IMR-90 (cell line): ENCODE measurements around the gene DCAF6. TPM values are rescaled to one million over a fixed set of nuclear protein-coding genes. Genes with fewer than 3 reads are reported as not detected.

ENCODE experiments used
- ATAC-seq: fragments of 200-7000 bp; cut with Tn5 transposase; 2 replicates; pipeline ENCODE4 v1.9.1; 2020; ENCODE audit warnings: low read depth, mild to moderate bottlenecking, moderate library complexity
- BruUV-seq: library from RNA; stranded (reverse); fragments of 400-500 nt; replicated peaks from 2 replicates; lab custom pipeline; 2021; lab: Mats Ljungman, UMichigan
- CTCF ChIA-PET: fragments of 300-600 bp; formaldehyde crosslinking; extraction: SDS; loops from one replicate; lab custom pipeline; 2021; ENCODE audit warnings: antibody characterized with exemption; lab: Yijun Ruan, JAX
- POLR2A ChIA-PET: fragments of 300-600 bp; sonication (Branson Sonifier 250); formaldehyde crosslinking; loops from one replicate; lab custom pipeline; 2022; ENCODE audit warnings: antibody characterized with exemption; ENCODE audit not compliant: unreplicated experiment; lab: Charles Lee
- DNase-seq: peaks from one replicate; pipeline ENCODE4 v3.0.0; 2013
- H2AFZ ChIP-seq: replicated peaks from 2 replicates; pipeline ENCODE3; 2013; ENCODE audit warnings: low read length, mild to moderate bottlenecking; ENCODE audit not compliant: poor library complexity
- H2AK5ac ChIP-seq: 2 replicates; pipeline ENCODE4 v1.6.1; 2013; ENCODE audit warnings: low read depth, low read length, inconsistent platforms
- H2AK9ac ChIP-seq: replicated peaks from 2 replicates; pipeline ENCODE3; 2013; ENCODE audit warnings: mild to moderate bottlenecking, low read depth, low read length, moderate library complexity; ENCODE audit not compliant: poor library complexity
- H2BK120ac ChIP-seq: 2 replicates; pipeline ENCODE4 v1.6.1; 2013; ENCODE audit warnings: low read depth, low read length, inconsistent platforms
- H2BK15ac ChIP-seq: 3 replicates; pipeline ENCODE4 v1.6.1; 2013; ENCODE audit warnings: low read depth, low read length, inconsistent platforms
- H2BK20ac ChIP-seq: 2 replicates; pipeline ENCODE4 v1.6.1; 2013; ENCODE audit warnings: low read depth, mild to moderate bottlenecking, inconsistent platforms, low read length, moderate library complexity
- H2BK5ac ChIP-seq: 2 replicates; pipeline ENCODE4 v1.6.1; 2013; ENCODE audit warnings: mild to moderate bottlenecking, low read depth, low read length, inconsistent platforms; ENCODE audit not compliant: poor library complexity, severe bottlenecking
- H3K14ac ChIP-seq: replicated peaks from 2 replicates; pipeline ENCODE4 v1.6.1; 2013; ENCODE audit warnings: low read depth, low read length, inconsistent platforms
- H3K18ac ChIP-seq: 2 replicates; pipeline ENCODE4 v1.6.1; 2013; ENCODE audit warnings: low read depth, low read length, control low read depth
- H3K23ac ChIP-seq: 2 replicates; pipeline ENCODE4 v1.6.1; 2013; ENCODE audit warnings: low read depth, low read length, inconsistent platforms
- H3K27ac ChIP-seq: 2 replicates; pipeline ENCODE4 v1.5.1; 2013; ENCODE audit warnings: mild to moderate bottlenecking, control low read depth, low read length; ENCODE audit not compliant: insufficient read depth
- H3K27me3 ChIP-seq: 2 replicates; pipeline ENCODE4 v1.6.1; 2013; ENCODE audit warnings: low read length; ENCODE audit not compliant: control insufficient read depth, insufficient read depth
- H3K36me3 ChIP-seq: 2 replicates; pipeline ENCODE4 v1.6.1; 2013; ENCODE audit warnings: low read length, mixed read lengths; ENCODE audit not compliant: control insufficient read depth, insufficient read depth
- H3K4ac ChIP-seq: 2 replicates; pipeline ENCODE4 v1.6.1; 2013; ENCODE audit warnings: low read depth, low read length, inconsistent platforms
- H3K4me1 ChIP-seq: 2 replicates; pipeline ENCODE4 v1.6.1; 2013; ENCODE audit warnings: low read length, mixed read lengths; ENCODE audit not compliant: control insufficient read depth, insufficient read depth
- H3K4me2 ChIP-seq: 2 replicates; pipeline ENCODE4 v1.6.1; 2013; ENCODE audit warnings: low read depth, mild to moderate bottlenecking, control low read depth, low read length, moderate library complexity
- H3K4me3 ChIP-seq: 2 replicates; pipeline ENCODE4 v1.5.1; 2013; ENCODE audit warnings: low read depth, mild to moderate bottlenecking, control low read depth, low read length, moderate library complexity; ENCODE audit not compliant: insufficient read depth
- H3K56ac ChIP-seq: 2 replicates; pipeline ENCODE4 v1.6.1; 2013; ENCODE audit warnings: low read length, inconsistent platforms; ENCODE audit not compliant: insufficient read depth; ENCODE audit errors: extremely low read depth
- H3K79me1 ChIP-seq, 2 experiments: 2 replicates each; pipeline ENCODE4 v1.6.1; 2013; ENCODE audit warnings: low read length in 2 of 2, inconsistent platforms in 1 of 2, low read depth in 1 of 2
- H3K9ac ChIP-seq: 2 replicates; pipeline ENCODE4 v1.6.1; 2013; ENCODE audit warnings: low read depth, low read length, control low read depth
- H3K9me1 ChIP-seq: 2 replicates; pipeline ENCODE4 v1.6.1; 2013; ENCODE audit warnings: low read length, inconsistent platforms; ENCODE audit not compliant: insufficient read depth
- H3K9me3 ChIP-seq: 2 replicates; pipeline ENCODE4 v1.6.1; 2013; ENCODE audit warnings: low read length; ENCODE audit not compliant: control insufficient read depth, insufficient read depth
- H4K20me1 ChIP-seq: 2 replicates; pipeline ENCODE4 v1.6.1; 2013; ENCODE audit warnings: low read length, inconsistent platforms; ENCODE audit not compliant: insufficient read depth
- H4K5ac ChIP-seq: 2 replicates; pipeline ENCODE4 v1.6.1; 2013; ENCODE audit warnings: mild to moderate bottlenecking, low read depth, low read length, control low read depth
- H4K8ac ChIP-seq, 2 experiments: 2 replicates each; pipeline ENCODE4 v1.6.1; 2013; ENCODE audit warnings: low read depth in 2 of 2, low read length in 2 of 2, control low read depth in 1 of 2, inconsistent platforms in 1 of 2
- H4K91ac ChIP-seq: 2 replicates; pipeline ENCODE4 v1.6.1; 2013; ENCODE audit warnings: low read depth, low read length, inconsistent platforms; ENCODE audit not compliant: insufficient read depth
- BHLHE40 ChIP-seq: fragments of 150-350 bp; IDR thresholded peaks from 2 replicates; pipeline ENCODE4 v1.6.1; 2016; ENCODE audit warnings: mild to moderate bottlenecking, low read depth, low read length
- CEBPB ChIP-seq: IDR thresholded peaks from 2 replicates; pipeline ENCODE4 v1.6.1; 2012; ENCODE audit warnings: low read depth, low read length, improper control_type of control experiment
- MAFK ChIP-seq: IDR thresholded peaks from 2 replicates; pipeline ENCODE4 v1.6.1; 2012; ENCODE audit warnings: low read depth, low read length, improper control_type of control experiment
- POLR2A ChIP-seq: IDR thresholded peaks from 2 replicates; pipeline ENCODE4 v1.6.1; 2012; ENCODE audit warnings: mild to moderate bottlenecking, low read depth, low read length
- RAD21 ChIP-seq: IDR thresholded peaks from 2 replicates; pipeline ENCODE4 v1.6.1; 2012; ENCODE audit warnings: low read length, improper control_type of control experiment
- RCOR1 ChIP-seq: IDR thresholded peaks from 2 replicates; pipeline ENCODE4 v1.6.1; 2012; ENCODE audit warnings: mild to moderate bottlenecking, low read length, improper control_type of control experiment; ENCODE audit not compliant: insufficient replicate concordance
- WGBS, 2 experiments: methylation state at CpG; one replicate each; pipeline versions ENCODE4 v1.1.5 to v1.1.7; 2013; ENCODE audit warnings: missing lambda C conversion rate in 2 of 2; ENCODE audit not compliant: insufficient read length in 1 of 2; ENCODE audit errors: extremely low coverage in 2 of 2; 5-methylcytosine and 5-hydroxymethylcytosine counted together
- dilution Hi-C: fragments of 300-500 bp; cut with HindIII; formaldehyde crosslinking; loops from one replicate; pipeline ENCODE4 v1.14.3; 2018; ENCODE audit warnings: low sequenced_read_pairs; ENCODE audit not compliant: unreplicated experiment
- in situ Hi-C: fragments of 300-500 bp; cut with MboI; formaldehyde crosslinking; loops from 3 replicates; pipeline ENCODE4 v1.14.3; 2019; ENCODE audit warnings: low sequenced_read_pairs, inconsistent platforms, mixed read lengths
- intact Hi-C: fragments of 100-400 bp; cut with micrococcal nuclease; formaldehyde crosslinking; loops from 2 replicates; pipeline ENCODE4 v1.10.0; 2022
- polyA plus RNA-seq, 3 experiments: library from polyadenylated mRNA; depleted of rRNA; stranded (reverse); fragments of >200 nt; gene quantifications; 2 replicates each; pipeline ENCODE4 v1.2.3, GENCODE V29; 2012; ENCODE audit warnings: low replicate concordance in 1 of 3
- total RNA-seq: library from RNA; depleted of rRNA; stranded (reverse); fragments of >200 nt; gene quantifications from 2 replicates; pipeline ENCODE4 v1.2.3, GENCODE V29; 2012
- TF ChIP-seq, protein P1 (sequence below): conservative IDR thresholded peaks from 2 replicates; pipeline ENCODE4 v1.5.1; 2012; ENCODE audit warnings: mild to moderate bottlenecking, low read depth, low read length, improper control_type of control experiment
- TF ChIP-seq, protein P2 (sequence below): fragments of 150-350 bp; IDR thresholded peaks from 2 replicates; pipeline ENCODE4 v1.6.1; 2017; ENCODE audit warnings: mild to moderate bottlenecking, antibody characterized with exemption, low read length, low read depth

Gene DCAF6
- total and polyA plus RNA-seq, 2 of the 4 experiments (the other 2 are of a cell fraction): 60.4 to 88.7 TPM

DNA sequence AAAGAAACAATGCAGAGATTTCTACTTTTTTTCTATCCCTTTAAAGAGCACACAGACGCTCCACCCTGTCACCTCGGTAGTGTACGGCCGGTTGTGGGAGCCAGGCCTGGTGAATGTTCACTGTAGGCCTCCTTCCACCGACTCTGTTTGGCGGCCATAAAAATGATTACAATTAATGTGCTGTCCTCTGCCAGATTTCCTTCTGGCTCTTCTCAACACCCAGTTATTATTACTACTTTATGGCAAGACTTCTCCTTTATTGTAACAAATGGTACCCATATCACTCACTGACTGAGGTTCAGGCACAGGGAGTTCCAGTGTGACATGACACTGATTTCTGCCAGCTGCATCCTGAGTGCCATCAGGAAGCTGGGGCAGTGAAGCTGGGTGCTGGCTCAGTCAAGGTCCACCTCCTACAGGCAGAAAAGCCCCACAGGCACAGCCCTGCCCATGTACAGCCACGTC is 162.9 kb downstream of the DCAF6 start:
- no peak overlapping the region for H2AFZ ChIP-seq
- no peak overlapping the region for H4K91ac ChIP-seq
- H4K8ac ChIP-seq: no peak overlapping the region
- H4K5ac ChIP-seq: no peak overlapping the region
- no peaks in the 10 kb centered on the region; a peak in 1 of 4 replicates for H3K79me1 ChIP-seq
- TF ChIP-seq, protein P1, sequence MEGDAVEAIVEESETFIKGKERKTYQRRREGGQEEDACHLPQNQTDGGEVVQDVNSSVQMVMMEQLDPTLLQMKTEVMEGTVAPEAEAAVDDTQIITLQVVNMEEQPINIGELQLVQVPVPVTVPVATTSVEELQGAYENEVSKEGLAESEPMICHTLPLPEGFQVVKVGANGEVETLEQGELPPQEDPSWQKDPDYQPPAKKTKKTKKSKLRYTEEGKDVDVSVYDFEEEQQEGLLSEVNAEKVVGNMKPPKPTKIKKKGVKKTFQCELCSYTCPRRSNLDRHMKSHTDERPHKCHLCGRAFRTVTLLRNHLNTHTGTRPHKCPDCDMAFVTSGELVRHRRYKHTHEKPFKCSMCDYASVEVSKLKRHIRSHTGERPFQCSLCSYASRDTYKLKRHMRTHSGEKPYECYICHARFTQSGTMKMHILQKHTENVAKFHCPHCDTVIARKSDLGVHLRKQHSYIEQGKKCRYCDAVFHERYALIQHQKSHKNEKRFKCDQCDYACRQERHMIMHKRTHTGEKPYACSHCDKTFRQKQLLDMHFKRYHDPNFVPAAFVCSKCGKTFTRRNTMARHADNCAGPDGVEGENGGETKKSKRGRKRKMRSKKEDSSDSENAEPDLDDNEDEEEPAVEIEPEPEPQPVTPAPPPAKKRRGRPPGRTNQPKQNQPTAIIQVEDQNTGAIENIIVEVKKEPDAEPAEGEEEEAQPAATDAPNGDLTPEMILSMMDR: no peak
- TF ChIP-seq RAD21 (no peak), CEBPB (no peak), POLR2A (no peak), MAFK (no peak), BHLHE40 (no peak), RCOR1 (no peak)
- TF ChIP-seq, protein P2, sequence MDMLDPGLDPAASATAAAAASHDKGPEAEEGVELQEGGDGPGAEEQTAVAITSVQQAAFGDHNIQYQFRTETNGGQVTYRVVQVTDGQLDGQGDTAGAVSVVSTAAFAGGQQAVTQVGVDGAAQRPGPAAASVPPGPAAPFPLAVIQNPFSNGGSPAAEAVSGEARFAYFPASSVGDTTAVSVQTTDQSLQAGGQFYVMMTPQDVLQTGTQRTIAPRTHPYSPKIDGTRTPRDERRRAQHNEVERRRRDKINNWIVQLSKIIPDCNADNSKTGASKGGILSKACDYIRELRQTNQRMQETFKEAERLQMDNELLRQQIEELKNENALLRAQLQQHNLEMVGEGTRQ: no peak
- H3K9ac ChIP-seq: no peak overlapping the region
- no peak overlapping the region for H3K23ac ChIP-seq
- H3K27me3 ChIP-seq: no peaks in the 10 kb centered on the region
- no peaks in the 10 kb centered on the region for H3K9me3 ChIP-seq
- ATAC-seq: no peak
- POLR2A ChIA-PET: no interaction called here
- no peak overlapping the region for H3K18ac ChIP-seq
- dilution Hi-C loops: no loop called here
- H4K20me1 ChIP-seq: no peaks in the 10 kb centered on the region
- no peak overlapping the region for H3K4me2 ChIP-seq
- WGBS, 2 experiments: 40% methylated on average over 3 of the region's 7 CpGs; no CpG with 5 or more reads in 1 of the 2 experiments
- peaks cover 1% of the 10 kb centered on the region for H3K9me1 ChIP-seq
- CTCF ChIA-PET: interaction anchor here (1.4 kb wide), 1 partner anchor 17 kb away, joined by 3 read pairs; no protein-coding TSS in a partner anchor
- H2BK120ac ChIP-seq: no peak overlapping the region
- in situ Hi-C loops: no loop called here
- intact Hi-C loops: no loop called here
- no peaks in the 10 kb centered on the region for H3K4me1 ChIP-seq
- H2BK15ac ChIP-seq: no peak overlapping the region
- H3K36me3 ChIP-seq: peaks cover 32% of the 10 kb centered on the region
- no peak overlapping the region for H3K4me3 ChIP-seq
- H3K27ac ChIP-seq: no peak overlapping the region
- no TSS peak for BruUV-seq
- no peak overlapping the region for H3K56ac ChIP-seq
- H2BK5ac ChIP-seq: no peak overlapping the region
- no peak overlapping the region for H2BK20ac ChIP-seq
- no peak overlapping the region for H3K14ac ChIP-seq
- no peak for DNase-seq
- no peak overlapping the region for H2AK5ac ChIP-seq
- H3K4ac ChIP-seq: no peak overlapping the region
- no peak overlapping the region for H2AK9ac ChIP-seq
